ENCODE measurements around the gene ADCY9.

GRCh38 chr16:3977376-3977775 is 138.9 kb downstream of the ADCY9 start:
- TF ChIP-seq CTCF (IDR thresholded peaks at IDR 0.05 in 8 of 11, conservative IDR thresholded peaks at IDR 0.05 in 3 of 11), result no peak
- TF ChIP-seq POLR2A (IDR thresholded peaks at IDR 0.05), result no peak
- no peak for TF ChIP-seq POLR2AphosphoS5 (IDR thresholded peaks at IDR 0.05)

Data from spleen (tissue), 7 donors.